ENCODE data around the gene MINAR1.

DNA sequence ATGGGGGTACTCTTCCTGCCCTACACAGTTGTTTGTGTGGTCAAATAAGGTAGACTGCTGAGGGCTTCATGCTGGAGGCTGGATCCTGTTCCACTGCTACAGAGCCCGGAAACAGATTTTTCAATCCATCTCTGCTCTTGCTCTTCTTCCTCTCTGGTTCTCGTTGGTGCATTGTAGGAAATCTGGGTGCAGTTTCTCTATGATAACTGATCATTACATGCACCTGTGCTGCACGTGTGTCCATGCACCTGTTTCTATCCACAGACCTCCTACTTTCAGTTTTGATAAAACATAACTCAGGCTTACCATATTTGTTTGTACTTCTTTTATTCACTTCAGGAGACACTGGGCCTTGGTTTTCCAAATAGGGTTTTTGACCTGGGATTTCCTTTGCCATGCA lies 21.3 kb downstream of the MINAR1 start:
- TF ChIP-seq CTCF (conservative IDR thresholded peaks at IDR 0.05; ENCODE audit: low read length) = no peak
- no peak for TF ChIP-seq EZH2phosphoT487 (IDR thresholded peaks at IDR 0.05; ENCODE audit: borderline replicate concordance, low read depth, low read length)

Measured in OCI-LY7 (cell line).